ENCODE data around the gene UBE2H. TPM values are rescaled to one million over a fixed set of nuclear protein-coding genes. Genes with fewer than 3 reads are reported as not detected.

The UBE2H gene
- polyA plus RNA-seq, 1 donor (not counting 4 experiments of a cell fraction or from before 2014, with no cell fraction given), result 130 TPM

- DNase-seq (ENCODE audit: low read depth, low spot score), result no peak
- Histone ChIP-seq H3K27ac (ENCODE audit: control insufficient read depth, insufficient read depth, low read length) (no peak overlapping the region), H3K36me3 (ENCODE audit: control insufficient read depth in 2 of 2, extremely low read depth in 1 of 2, insufficient read depth in 2 of 2, low read length in 2 of 2) (no peaks in the 10 kb centered on the region), H3K27me3 (ENCODE audit: control insufficient read depth, extremely low read depth, insufficient read depth, low read length) (no peaks in the 10 kb centered on the region), H3K4me2 (ENCODE audit: control insufficient read depth, extremely low read depth, insufficient read depth, low read depth, low read length) (no peak overlapping the region), H3K4me1 (ENCODE audit: control insufficient read depth, extremely low read depth, insufficient read depth, low read length) (peaks cover 2% of the 10 kb centered on the region), H3K9me1 (ENCODE audit: control insufficient read depth, extremely low read depth, insufficient read depth, low read length) (no peaks in the 10 kb centered on the region), H3K79me2 (ENCODE audit: control insufficient read depth, insufficient read depth, low read length) (no peaks in the 10 kb centered on the region), H3K9me3 (ENCODE audit: control insufficient read depth, low read depth, low read length) (no peaks in the 10 kb centered on the region), H3K9ac (ENCODE audit: control insufficient read depth, extremely low read depth, insufficient read depth, low read length) (no peak overlapping the region), H3K4me3 (ENCODE audit: control insufficient read depth in 2 of 3, extremely low read depth in 1 of 3, insufficient read depth in 2 of 3, low read depth in 1 of 3, low read length in 3 of 3) (no peak overlapping the region), H2AFZ (ENCODE audit: control insufficient read depth, low read length) (no peak overlapping the region), H4K20me1 (ENCODE audit: control insufficient read depth, extremely low read depth, insufficient read depth, low read length) (no peaks in the 10 kb centered on the region)
- FAIRE-seq, result no peak
- no peak for TF ChIP-seq EZH2 (IDR thresholded peaks at IDR 0.05; ENCODE audit: low read length)
- TF ChIP-seq CTCF (optimal IDR thresholded peaks at IDR 0.05 in 1 of 3, IDR thresholded peaks at IDR 0.05 in 1 of 3, conservative IDR thresholded peaks at IDR 0.05 in 1 of 3; ENCODE audit: extremely low read depth in 1 of 3, insufficient read depth in 2 of 3, low read length in 3 of 3), result no peak
- dilution Hi-C loops (cut with MboI; ENCODE audit: extremely low pct_ligation_motif_present, low sequenced_read_pairs), result no loop called here
These were observed 37.8 kb upstream of the UBE2H start for GRCh38 chr7:129990403-129991192.

- Histone ChIP-seq H3K27ac (ENCODE audit: control insufficient read depth, insufficient read depth, low read length) (no peak overlapping the region), H3K27me3 (ENCODE audit: control insufficient read depth, extremely low read depth, insufficient read depth, low read length) (no peaks in the 10 kb centered on the region), H3K4me2 (ENCODE audit: control insufficient read depth, extremely low read depth, insufficient read depth, low read depth, low read length) (no peak overlapping the region), H3K79me2 (ENCODE audit: control insufficient read depth, insufficient read depth, low read length) (no peaks in the 10 kb centered on the region), H3K9me1 (ENCODE audit: control insufficient read depth, extremely low read depth, insufficient read depth, low read length) (no peaks in the 10 kb centered on the region), H3K36me3 (ENCODE audit: control insufficient read depth in 2 of 2, extremely low read depth in 1 of 2, insufficient read depth in 2 of 2, low read length in 2 of 2) (no peaks in the 10 kb centered on the region), H2AFZ (ENCODE audit: control insufficient read depth, low read length) (no peak overlapping the region), H3K9ac (ENCODE audit: control insufficient read depth, extremely low read depth, insufficient read depth, low read length) (no peak overlapping the region), H3K4me3 (ENCODE audit: control insufficient read depth in 2 of 3, extremely low read depth in 1 of 3, insufficient read depth in 2 of 3, low read depth in 1 of 3, low read length in 3 of 3) (no peak overlapping the region), H3K4me1 (ENCODE audit: control insufficient read depth, extremely low read depth, insufficient read depth, low read length) (peaks cover 6% of the 10 kb centered on the region), H4K20me1 (ENCODE audit: control insufficient read depth, extremely low read depth, insufficient read depth, low read length) (no peaks in the 10 kb centered on the region), H3K9me3 (ENCODE audit: control insufficient read depth, low read depth, low read length) (no peaks in the 10 kb centered on the region)
- TF ChIP-seq CTCF (optimal IDR thresholded peaks at IDR 0.05 in 1 of 3, IDR thresholded peaks at IDR 0.05 in 1 of 3, conservative IDR thresholded peaks at IDR 0.05 in 1 of 3; ENCODE audit: extremely low read depth in 1 of 3, insufficient read depth in 2 of 3, low read length in 3 of 3) (no peak), EZH2 (IDR thresholded peaks at IDR 0.05; ENCODE audit: low read length) (no peak)
- DNase-seq (ENCODE audit: low read depth, low spot score), result no peak
- FAIRE-seq, result no peak
- dilution Hi-C loops (cut with MboI; ENCODE audit: extremely low pct_ligation_motif_present, low sequenced_read_pairs), result no loop called here
These were observed 36.7 kb upstream of the UBE2H start for GRCh38 chr7:129989466-129989865.
